OCI-LY3 (cell line): ENCODE measurements around the gene HECW1.
"Not testable (repeated sequence)": the region's sequence is repeated elsewhere in the genome, so short reads cannot be mapped to it uniquely, and the experiment has no call there.

Source experiments
- CTCF ChIP-seq: fragments of 200-600, 300-600 bp; sonication (generic); IDR thresholded peaks from 2 replicates; pipeline ENCODE4 v1.5.1; 2014; ENCODE audit warnings: antibody characterized with exemption, low read length, low read depth
- EZH2phosphoT487 ChIP-seq: fragments of 200-600 bp; shearing (Covaris generic); IDR thresholded peaks from 2 replicates; pipeline ENCODE4 v1.6.1; 2018; ENCODE audit warnings: antibody characterized with exemption, mixed run types, low read depth

- TF ChIP-seq CTCF, EZH2phosphoT487: not testable (repeated sequence)
Measured at GRCh38 chr7:43137121-43137744, 24.8 kb downstream of the HECW1 start.
